GM19463 (cell line): ENCODE data around the gene PGLYRP2.
"Not testable (repeated sequence)": the region's sequence is repeated elsewhere in the genome, so short reads cannot be mapped to it uniquely, and the experiment has no call there.

Experiments
- ATAC-seq: cut with Tn5 transposase; IDR thresholded peaks from one replicate; pipeline ENCODE4 v1.9.1; 2021; ENCODE audit warnings: mild to moderate bottlenecking, moderate library complexity; ENCODE audit not compliant: unreplicated experiment

The PGLYRP2 gene

GRCh38 chr19:15479391-15480345 lies at the start of gene PGLYRP2:
Gene PGLYRP2 (minus strand): TSS chr19:15479501. CDS start chr19:15479371, 130 bp downstream.
- no peak for ATAC-seq

- ATAC-seq = no peak
Observed at GRCh38 chr19:15527705-15528104, 48.4 kb upstream of the PGLYRP2 start.

DNA sequence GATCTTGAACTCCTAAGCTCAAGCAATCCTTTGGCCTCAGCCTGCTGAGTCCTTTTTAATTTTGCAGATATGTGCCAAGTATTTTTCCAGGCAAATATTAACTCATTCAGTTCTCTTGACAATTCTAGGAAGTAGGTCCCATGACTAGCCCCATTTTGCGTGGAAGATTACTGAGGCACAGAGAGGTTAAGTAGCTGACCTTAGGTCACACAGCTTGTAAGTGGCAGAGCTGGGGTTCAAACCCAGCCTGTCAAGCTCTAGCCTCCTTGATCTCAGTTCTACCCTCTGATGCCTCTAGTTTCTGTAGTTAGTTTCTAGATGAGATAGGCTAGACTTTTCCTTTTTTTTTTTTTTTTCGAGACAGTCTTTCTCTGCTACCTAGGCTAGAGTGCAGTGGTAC lies 47.1 kb upstream of the PGLYRP2 start:
- no peak for ATAC-seq

DNA sequence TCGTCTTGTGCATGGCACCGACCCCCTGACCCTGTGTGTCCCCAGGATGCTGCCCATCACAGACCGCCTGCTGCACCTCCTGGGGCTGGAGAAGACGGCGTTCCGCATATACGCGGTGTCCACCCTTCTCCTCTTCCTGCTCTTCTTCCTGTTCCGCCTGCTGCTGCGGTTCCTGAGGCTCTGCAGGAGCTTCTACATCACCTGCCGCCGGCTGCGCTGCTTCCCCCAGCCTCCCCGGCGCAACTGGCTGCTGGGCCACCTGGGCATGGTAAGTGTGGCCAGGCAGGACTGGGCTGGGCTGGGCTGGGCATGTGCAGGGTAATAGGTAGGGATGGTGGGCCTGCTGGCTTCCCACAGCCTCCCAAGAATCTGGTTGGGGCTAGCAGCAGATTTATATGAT lies 46.0 kb upstream of the PGLYRP2 start:
- no peak for ATAC-seq

DNA sequence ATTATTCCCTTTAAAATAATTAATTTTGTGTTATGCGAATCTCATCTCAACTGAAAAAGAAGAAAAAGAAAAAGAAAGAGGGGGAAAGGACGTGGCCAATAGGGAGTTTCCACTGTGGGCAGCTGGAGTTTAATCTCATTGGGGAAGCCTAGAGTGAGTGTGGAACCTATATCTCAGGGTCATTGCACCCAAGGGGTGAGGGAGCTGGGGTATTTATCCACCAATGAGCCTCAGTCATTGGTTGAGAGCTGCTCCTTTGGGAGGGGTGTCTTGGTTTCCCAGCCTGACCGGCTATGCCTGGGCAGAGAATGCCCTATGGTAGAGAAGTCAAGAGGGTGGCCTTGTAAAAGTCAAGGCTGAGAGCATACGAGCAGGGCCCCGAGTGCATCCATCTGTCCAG lies 45.5 kb upstream of the PGLYRP2 start:
- ATAC-seq = no peak

DNA sequence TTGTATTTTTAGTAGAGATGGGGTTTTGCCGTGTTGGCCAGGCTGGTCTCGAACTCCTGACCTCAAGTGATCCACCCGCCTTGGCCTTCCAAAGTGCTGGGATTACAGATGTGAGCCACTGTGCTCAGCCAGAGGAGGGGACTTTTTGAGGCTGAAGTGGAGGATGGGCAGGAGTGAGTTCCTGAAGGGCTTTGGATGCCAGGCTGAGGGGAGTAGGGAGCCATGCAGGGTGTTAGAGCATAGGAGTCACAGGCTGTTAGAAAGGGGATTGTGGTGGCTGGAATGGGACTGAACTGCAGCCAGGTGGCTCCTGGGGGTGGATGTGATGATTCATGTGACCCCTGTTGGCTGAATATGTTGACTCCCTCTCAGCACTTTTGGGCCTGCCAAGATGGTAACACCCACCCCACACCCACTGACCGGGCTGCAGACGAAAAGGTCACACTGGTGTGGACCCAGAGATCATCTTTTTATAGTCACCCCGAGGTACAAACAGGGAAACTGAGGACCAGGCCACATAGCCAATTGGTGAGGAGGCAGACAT lies 40.2 kb upstream of the PGLYRP2 start:
- no peak for ATAC-seq

- no peak for ATAC-seq
Observed at GRCh38 chr19:15517778-15518177, 38.5 kb upstream of the PGLYRP2 start.

DNA sequence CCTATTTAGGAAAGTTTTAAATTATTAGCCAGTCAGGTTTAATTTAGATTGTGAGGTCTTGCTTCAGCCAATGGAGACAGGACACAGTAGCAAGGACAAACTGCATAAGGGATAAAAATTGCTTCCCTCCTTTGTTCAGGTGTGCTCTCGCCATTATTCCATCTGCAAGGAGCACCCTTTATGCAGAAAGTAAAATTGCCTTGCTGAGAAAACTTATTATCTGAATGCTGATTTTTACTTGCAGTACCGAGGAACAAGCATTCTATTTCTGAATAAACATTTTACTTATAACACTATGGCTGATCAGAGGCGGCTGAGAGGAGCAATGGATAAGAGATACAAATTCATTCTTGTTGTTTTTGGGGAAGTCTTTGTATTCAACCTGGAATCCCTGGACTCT lies 37.1 kb upstream of the PGLYRP2 start:
- no peak for ATAC-seq

GRCh38 chr19:15515227-15515625 lies 35.9 kb upstream of the PGLYRP2 start:
- not testable (repeated sequence) for ATAC-seq

- no peak for ATAC-seq
Observed at GRCh38 chr19:15511671-15512424, 32.5 kb upstream of the PGLYRP2 start.

- ATAC-seq = no peak
Observed at GRCh38 chr19:15508035-15508710, 28.9 kb upstream of the PGLYRP2 start, which contains the start of gene CYP4F22. Gene CYP4F22 (plus strand): TSS chr19:15508525. CDS start chr19:15525337, 16,812 bp downstream.

DNA sequence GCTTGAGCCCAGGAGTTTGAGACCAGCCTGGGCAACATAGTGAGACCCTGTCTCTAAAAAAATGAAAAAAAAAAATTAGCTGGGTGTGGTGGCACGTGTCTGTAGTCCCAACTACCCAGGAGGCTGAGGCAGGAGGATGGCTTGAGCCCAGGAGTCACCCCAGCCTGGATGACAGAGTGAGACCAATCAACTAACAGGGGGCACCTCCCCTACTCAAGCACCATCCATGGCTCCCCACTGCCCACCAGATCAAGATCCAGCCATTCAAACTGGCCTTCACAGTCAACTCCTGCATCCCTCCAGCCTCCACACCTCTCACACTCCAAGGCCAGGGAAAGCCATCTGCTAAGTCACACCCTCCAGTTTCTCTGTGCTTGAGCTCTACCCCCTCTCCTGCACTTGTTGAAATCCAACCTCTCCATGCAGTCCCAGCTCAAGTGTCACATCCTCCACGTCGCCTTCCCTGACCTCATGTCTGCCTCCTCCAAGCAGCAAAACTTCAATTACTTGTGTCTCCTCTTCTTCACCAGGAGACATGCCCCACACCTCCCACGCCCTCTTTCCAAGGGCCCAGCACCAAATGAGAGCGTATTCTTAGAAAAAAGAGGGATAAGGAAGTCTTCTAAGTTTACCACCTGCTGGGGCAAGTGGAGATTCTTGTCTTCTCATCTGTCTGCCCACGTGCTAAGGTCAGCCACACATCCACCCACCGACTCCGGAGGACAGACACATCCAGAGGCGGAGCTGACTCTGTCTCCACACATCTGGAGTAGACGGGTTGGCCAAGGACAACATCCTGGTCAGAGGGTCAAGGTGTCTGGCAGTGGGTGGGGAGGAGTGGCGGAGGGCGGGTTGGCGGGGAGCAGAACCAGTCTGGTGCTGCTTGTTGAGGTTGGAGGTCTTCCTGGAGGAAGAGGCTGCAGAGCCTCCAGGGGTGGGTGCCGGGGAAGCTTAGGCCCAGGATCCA lies 28.1 kb upstream of the PGLYRP2 start:
- ATAC-seq = no peak

DNA sequence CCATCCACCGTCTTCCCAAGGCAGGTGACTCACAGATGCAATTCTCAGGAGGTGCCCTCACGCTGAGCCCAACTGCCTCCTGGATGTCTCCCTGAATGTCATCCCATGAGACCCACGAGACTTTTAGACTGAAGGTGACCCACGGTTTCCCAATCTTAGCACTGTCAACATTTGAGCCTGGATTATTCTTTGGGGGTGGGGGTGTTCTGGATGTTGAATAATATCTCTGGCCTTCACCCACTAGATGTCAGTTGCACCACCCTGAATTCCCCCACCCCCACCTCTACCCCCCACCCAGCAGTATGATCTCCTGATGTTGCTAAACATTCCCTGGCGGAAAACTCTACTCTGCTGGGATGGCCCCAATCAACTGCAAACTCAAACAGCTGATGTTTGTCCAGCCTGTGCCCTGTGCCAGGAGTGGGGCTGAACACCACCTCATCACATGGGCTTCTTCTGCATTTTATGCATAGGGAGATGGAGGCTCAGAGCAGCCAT lies 26.8 kb upstream of the PGLYRP2 start:
- no peak for ATAC-seq

- no peak for ATAC-seq
Observed at GRCh38 chr19:15502264-15502663, 23.0 kb upstream of the PGLYRP2 start.

DNA sequence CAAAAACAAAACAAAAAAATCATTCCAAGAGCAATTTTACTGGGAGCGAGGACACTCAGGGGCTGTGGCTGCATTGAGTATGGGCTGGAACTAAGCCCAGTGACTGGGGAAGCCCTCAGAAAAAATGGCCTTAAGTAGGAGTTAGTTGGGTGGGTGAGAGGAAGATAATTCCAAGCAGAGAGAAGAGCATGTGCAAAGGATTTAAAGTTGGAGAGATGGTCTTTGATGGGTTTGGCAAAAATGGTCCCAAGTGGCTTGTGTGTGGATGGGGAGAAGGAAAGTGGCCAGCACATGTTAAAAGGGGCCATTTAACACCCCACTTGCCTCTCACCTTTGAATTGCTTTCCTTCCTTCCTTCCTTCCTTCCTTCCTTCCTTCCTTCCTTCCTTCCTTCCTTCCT lies 22.3 kb upstream of the PGLYRP2 start:
- no peak for ATAC-seq

- ATAC-seq = no peak
Observed at GRCh38 chr19:15498910-15499309, 19.6 kb upstream of the PGLYRP2 start.

- no peak for ATAC-seq
Observed at GRCh38 chr19:15498156-15498858, 19.0 kb upstream of the PGLYRP2 start.

DNA sequence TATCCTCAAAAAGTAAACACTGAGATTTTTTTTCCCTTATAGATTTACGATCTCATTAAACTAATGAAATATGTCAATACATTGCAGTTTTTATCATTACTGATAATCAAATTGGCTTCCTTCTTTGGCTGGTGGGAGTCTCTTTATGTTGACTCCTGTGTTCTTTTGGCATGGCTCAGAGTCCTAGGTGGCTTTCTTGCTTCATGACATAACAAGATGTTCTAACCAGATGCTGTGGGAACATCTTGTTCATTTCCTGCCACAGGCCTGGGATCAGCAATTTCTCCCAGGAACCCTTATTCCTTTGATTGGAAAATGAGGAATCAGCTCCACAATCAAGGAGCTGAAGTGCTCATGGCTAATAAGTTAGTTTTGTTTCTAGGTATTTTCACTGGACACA lies 15.8 kb upstream of the PGLYRP2 start:
- no peak for ATAC-seq
